ENCODE data around the gene RPL29. TPM values are rescaled to one million over a fixed set of nuclear protein-coding genes. Genes with fewer than 3 reads are reported as not detected.

The RPL29 gene
- total and polyA plus RNA-seq, 9 donors, result 1,785 to 3,982 (median 1,999) TPM

GRCh38 chr3:52007291-52007690 is 11.6 kb upstream of the RPL29 start:
- H3K27me3 ChIP-seq, result no peaks in the 10 kb centered on the region
- no peaks in the 10 kb centered on the region for H3K36me3 ChIP-seq
- H3K9me3 ChIP-seq, result no peaks in the 10 kb centered on the region
- DNase-seq, result no peak
- TF ChIP-seq CTCF (IDR thresholded peaks at IDR 0.05) (no peak), EP300 (IDR thresholded peaks at IDR 0.05) (no peak), POLR2A (IDR thresholded peaks at IDR 0.05) (no peak)
- H3K27ac ChIP-seq, result no peak overlapping the region
- WGBS, 3 donors, result 34 to 70% (median 65%) methylated on average over 4 of the region's 4 CpGs
- intact Hi-C loops (cut with DNase I), result loop anchor here in 1 of 4 donors (5.0 kb wide), 1 partner anchor 40 kb away; no protein-coding TSS in a partner anchor
- peaks cover 12% of the 10 kb centered on the region for H3K4me1 ChIP-seq (ENCODE audit: insufficient read depth)
- no peak overlapping the region for H3K4me3 ChIP-seq

GRCh38 chr3:52006820-52007133 is 11.1 kb upstream of the RPL29 start:
- DNase-seq, result no peak
- Histone ChIP-seq H3K36me3 (no peaks in the 10 kb centered on the region), H3K4me3 (no peak overlapping the region), H3K4me1 (ENCODE audit: insufficient read depth) (peaks cover 12% of the 10 kb centered on the region), H3K27me3 (no peaks in the 10 kb centered on the region), H3K27ac (no peak overlapping the region), H3K9me3 (no peaks in the 10 kb centered on the region)
- WGBS, 3 donors, result 75 to 79% (median 76%) methylated on average over 6 of the region's 6 CpGs
- no peak for TF ChIP-seq CTCF (IDR thresholded peaks at IDR 0.05)
- TF ChIP-seq EP300 (IDR thresholded peaks at IDR 0.05), result no peak
- no peak for TF ChIP-seq POLR2A (IDR thresholded peaks at IDR 0.05)
- intact Hi-C loops (cut with DNase I), result loop anchor here in 1 of 4 donors (5.0 kb wide), 1 partner anchor 41 kb away; no protein-coding TSS in a partner anchor

GRCh38 chr3:52006017-52006819 is 10.5 kb upstream of the RPL29 start:
- no peak overlapping the region for H3K4me3 ChIP-seq
- TF ChIP-seq CTCF (IDR thresholded peaks at IDR 0.05) (no peak), POLR2A (IDR thresholded peaks at IDR 0.05) (no peak), EP300 (IDR thresholded peaks at IDR 0.05) (no peak)
- H3K27ac ChIP-seq, result no peak overlapping the region
- H3K9me3 ChIP-seq, result no peaks in the 10 kb centered on the region
- peaks cover 12% of the 10 kb centered on the region for H3K4me1 ChIP-seq (ENCODE audit: insufficient read depth)
- no peaks in the 10 kb centered on the region for H3K36me3 ChIP-seq
- intact Hi-C loops (cut with DNase I), result loop anchor here in 1 of 4 donors (5.0 kb wide), 1 partner anchor 41 kb away; no protein-coding TSS in a partner anchor
- WGBS, 3 donors, result 41 to 51% (median 44%) methylated on average over 7 to 8 of the region's 8 CpGs
- no peak for DNase-seq
- no peaks in the 10 kb centered on the region for H3K27me3 ChIP-seq

GRCh38 chr3:52005571-52005986 is 9.9 kb upstream of the RPL29 start:
- intact Hi-C loops (cut with DNase I), result loop anchor here in 1 of 4 donors (5.0 kb wide), 1 partner anchor 42 kb away; no protein-coding TSS in a partner anchor
- H3K4me1 ChIP-seq (ENCODE audit: insufficient read depth), result peaks cover 12% of the 10 kb centered on the region
- no peak overlapping the region for H3K4me3 ChIP-seq
- DNase-seq, result peak; percentile 54 to 73 (median 57)
- H3K36me3 ChIP-seq, result no peaks in the 10 kb centered on the region
- H3K27me3 ChIP-seq, result no peaks in the 10 kb centered on the region
- TF ChIP-seq CTCF (IDR thresholded peaks at IDR 0.05) (no peak), EP300 (IDR thresholded peaks at IDR 0.05) (no peak), POLR2A (IDR thresholded peaks at IDR 0.05) (no peak)
- WGBS, 3 donors, result 0 to 4% (median 2%) methylated on average over 15 of the region's 15 CpGs
- H3K27ac ChIP-seq, result no peak overlapping the region
- H3K9me3 ChIP-seq, result no peaks in the 10 kb centered on the region

Data from ovary (tissue), 9 donors.